Panc1 (cell line): ENCODE data around the gene TDRD15. TPM values are rescaled to one million over a fixed set of nuclear protein-coding genes. Genes with fewer than 3 reads are reported as not detected.
A peak's percentile ranks its signal among the peaks of the same experiment; 100 is the strongest.

Source experiments
- ATAC-seq: fragments of 200-7000 bp; cut with Tn5 transposase; 2 replicates; pipeline ENCODE4 v1.9.1; 2020; ENCODE audit warnings: mild to moderate bottlenecking, moderate library complexity
- BruUV-seq: library from RNA; stranded (reverse); fragments of 400-500 nt; replicated peaks from 2 replicates; lab custom pipeline; 2021; lab: Mats Ljungman, UMichigan
- CTCF ChIA-PET: fragments of 300-600 bp; sonication (Branson Sonifier 250); formaldehyde crosslinking; loops from one replicate; lab custom pipeline; 2022; ENCODE audit warnings: antibody characterized with exemption; lab: Charles Lee
- POLR2A ChIA-PET: fragments of 300-600 bp; sonication (Branson Sonifier 250); formaldehyde crosslinking; loops from one replicate; lab custom pipeline; 2022; ENCODE audit warnings: antibody characterized with exemption; lab: Charles Lee
- DNase-seq: peaks from one replicate; pipeline ENCODE4 v3.0.0-alpha.2; 2010; ENCODE audit warnings: low read depth, low spot score
- H3K27ac ChIP-seq: 2 replicates; pipeline ENCODE4 v1.5.1; 2011; ENCODE audit warnings: mild to moderate bottlenecking, low read length, inconsistent platforms
- H3K27me3 ChIP-seq: fragments of 200-500 bp; sonication (Bioruptor generic); 2 replicates; pipeline ENCODE4 v1.6.0; 2014; ENCODE audit warnings: low read length, inconsistent platforms; ENCODE audit not compliant: control insufficient read depth, insufficient read depth
- H3K36me3 ChIP-seq: fragments of 200-500 bp; sonication (Bioruptor generic); 2 replicates; pipeline ENCODE4 v1.5.1; 2014; ENCODE audit warnings: inconsistent platforms, mild to moderate bottlenecking, low read length, moderate library complexity; ENCODE audit not compliant: control insufficient read depth, insufficient read depth
- H3K4me1 ChIP-seq: 2 replicates; pipeline ENCODE4 v1.5.1; 2011; ENCODE audit warnings: inconsistent platforms, mild to moderate bottlenecking, low read length, moderate library complexity; ENCODE audit not compliant: control insufficient read depth, insufficient read depth
- H3K4me3 ChIP-seq, 2 experiments: 2 replicates each; pipeline ENCODE4 v1.5.1; 2011 to 2012; ENCODE audit warnings: low read depth in 2 of 2, low read length in 2 of 2, mild to moderate bottlenecking in 2 of 2, inconsistent platforms in 1 of 2, moderate library complexity in 1 of 2
- H3K9me3 ChIP-seq: fragments of 200-500 bp; sonication (Bioruptor generic); 2 replicates; pipeline ENCODE4 v1.5.1; 2014; ENCODE audit warnings: low read depth, mild to moderate bottlenecking, inconsistent platforms, low read length, moderate library complexity; ENCODE audit not compliant: control insufficient read depth, insufficient read depth
- CTCF ChIP-seq: fragments of 450-650 bp; IDR thresholded peaks from 2 replicates; pipeline ENCODE4 v1.5.1; 2017; ENCODE audit warnings: mild to moderate bottlenecking
- POLR2AphosphoS5 ChIP-seq: IDR thresholded peaks from 2 replicates; pipeline ENCODE4 v1.6.1; 2012; ENCODE audit warnings: mild to moderate bottlenecking, low read depth, low read length, moderate library complexity
- REST ChIP-seq, 2 experiments: IDR thresholded peaks; 2 replicates each; pipeline ENCODE4 v1.6.1; 2011 to 2012; ENCODE audit warnings: low read depth in 2 of 2, control low read depth in 1 of 2, low read length in 1 of 2, mild to moderate bottlenecking in 1 of 2, moderate library complexity in 1 of 2; ENCODE audit not compliant: insufficient read depth in 1 of 2
- SIN3A ChIP-seq: IDR thresholded peaks from 2 replicates; pipeline ENCODE4 v1.6.1; 2012; ENCODE audit warnings: low read depth, mild to moderate bottlenecking, low read length, moderate library complexity, borderline replicate concordance; ENCODE audit not compliant: insufficient read depth
- TCF7L2 ChIP-seq: IDR thresholded peaks from 2 replicates; pipeline ENCODE4 v1.6.1; 2011; ENCODE audit warnings: mild to moderate bottlenecking, low read depth, low read length, inconsistent platforms
- in situ Hi-C: cut with HindIII; loops from 2 replicates; pipeline ENCODE4 v1.10.0; 2016; ENCODE audit warnings: low sequenced_read_pairs, low pct_unique_long_range_greater_than_20kb
- intact Hi-C: fragments of 100-400 bp; cut with micrococcal nuclease; formaldehyde crosslinking; loops from one replicate; pipeline ENCODE4 v1.10.0; 2022; ENCODE audit not compliant: unreplicated experiment
- total RNA-seq: library from RNA; stranded (reverse); gene quantifications from one replicate; pipeline ENCODE4 v1.2.1, GENCODE V29; 2021; ENCODE audit not compliant: unreplicated experiment

TDRD15 gene
- total RNA-seq, 1 experiment from 2014 or later, result not detected

- in situ Hi-C loops, result no loop called here
- CTCF ChIA-PET, result no interaction called here
- TF ChIP-seq TCF7L2, result no peak
- no peak for TF ChIP-seq REST (IDR thresholded peaks at IDR 0.05; ENCODE audit: insufficient read depth in 1 of 2, low read depth in 2 of 2, low read length in 1 of 2)
- no peak for TF ChIP-seq SIN3A
- no peak for TF ChIP-seq POLR2AphosphoS5
- TF ChIP-seq CTCF, result peak; percentile 21; the same call in 1 of the 2 replicates
Measured at GRCh38 chr2:21175895-21176646, 52.3 kb downstream of the TDRD15 start.

GRCh38 chr2:21181957-21182356 is 58.2 kb downstream of the TDRD15 start:
- BruUV-seq, result no TSS peak
- in situ Hi-C loops, result no loop called here
- no peak for ATAC-seq

More at GRCh38 chr2:21175895-21176646, 52.3 kb downstream of the TDRD15 start:
- no peaks in the 10 kb centered on the region for H3K36me3 ChIP-seq
- intact Hi-C loops, result no loop called here
- no TSS peak for BruUV-seq
- no peaks in the 10 kb centered on the region for H3K4me1 ChIP-seq
- H3K4me3 ChIP-seq, result no peak overlapping the region
- ATAC-seq (no peak), DNase-seq (no peak)
- H3K27ac ChIP-seq, result no peak overlapping the region
- H3K9me3 ChIP-seq, result no peaks in the 10 kb centered on the region
- POLR2A ChIA-PET, result no interaction called here
- peaks cover 4% of the 10 kb centered on the region for H3K27me3 ChIP-seq

More at GRCh38 chr2:21181957-21182356, 58.2 kb downstream of the TDRD15 start:
- no peaks in the 10 kb centered on the region for H3K36me3 ChIP-seq
- ChIA-PET CTCF (no interaction called here), POLR2A (no interaction called here)
- no peaks in the 10 kb centered on the region for H3K9me3 ChIP-seq
- no peaks in the 10 kb centered on the region for H3K4me1 ChIP-seq
- H3K27me3 ChIP-seq, result no peaks in the 10 kb centered on the region; the same call in 1 of the 2 replicates
- H3K4me3 ChIP-seq, result no peak overlapping the region
- TF ChIP-seq TCF7L2, result no peak
- TF ChIP-seq POLR2AphosphoS5, result no peak
- no peak for TF ChIP-seq REST (IDR thresholded peaks at IDR 0.05; ENCODE audit: insufficient read depth in 1 of 2, low read depth in 2 of 2, low read length in 1 of 2)
- TF ChIP-seq SIN3A, result no peak
- TF ChIP-seq CTCF, result no peak
- DNase-seq, result no peak
- H3K27ac ChIP-seq, result no peak overlapping the region
- intact Hi-C loops, result no loop called here
